Measurements from ENCODE around the gene NLRC5. TPM values are rescaled to one million over a fixed set of nuclear protein-coding genes. Genes with fewer than 3 reads are reported as not detected.
"Not testable (repeated sequence)": the region's sequence is repeated elsewhere in the genome, so short reads cannot be mapped to it uniquely, and the experiment has no call there.

NLRC5 gene
- total RNA-seq, 1 donor from 2014 or later = 368 TPM

DNA sequence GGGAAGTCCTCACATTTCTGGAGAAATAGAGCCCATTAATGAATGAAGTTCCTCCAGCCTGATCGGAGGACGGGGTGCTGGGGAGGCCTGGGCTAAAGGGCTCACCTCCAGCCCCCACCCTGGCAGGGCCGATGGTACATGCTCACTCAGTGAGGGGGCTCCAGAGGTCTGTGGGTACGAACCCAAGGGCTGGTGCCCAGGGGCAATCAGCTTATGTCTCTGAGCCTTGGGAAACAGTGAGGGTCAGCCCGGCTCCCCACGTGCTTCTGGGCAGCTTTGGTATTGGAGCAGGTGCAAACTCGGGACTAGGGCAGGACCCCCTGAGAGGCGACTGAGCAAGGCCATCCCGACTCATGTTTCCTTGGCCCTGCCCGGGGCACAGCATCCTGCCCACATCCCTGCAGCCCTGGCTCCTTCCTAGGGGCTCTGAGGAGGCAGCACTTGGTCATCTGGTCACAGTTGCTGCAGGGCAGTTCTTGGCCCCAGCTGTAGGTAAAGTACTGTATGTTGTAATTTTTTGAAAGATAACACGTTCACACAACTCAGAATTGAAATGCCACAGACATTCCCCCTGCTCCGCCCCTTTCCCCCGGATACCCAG lies 28.6 kb upstream of the NLRC5 start:
- intact Hi-C loops (cut with micrococcal nuclease) = no loop called here

DNA sequence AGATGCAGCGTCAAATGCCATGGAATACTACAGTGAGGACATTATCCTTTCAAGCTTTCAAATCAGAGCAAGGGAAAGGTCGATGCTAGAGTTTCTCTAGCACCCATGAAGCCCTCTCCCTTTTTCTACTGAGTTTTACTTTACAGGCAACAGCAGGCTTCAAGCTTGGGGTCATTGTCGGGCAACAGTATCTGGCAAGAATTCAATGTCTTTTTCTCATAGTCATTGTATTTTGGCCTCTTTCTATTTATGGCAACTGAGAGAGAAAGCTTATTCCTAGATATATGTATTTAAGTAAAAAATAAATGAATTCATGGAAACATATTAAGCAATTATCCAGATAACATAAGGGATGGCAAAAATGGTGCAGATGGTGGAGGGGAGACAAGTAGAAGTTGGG lies 28.0 kb upstream of the NLRC5 start:
- intact Hi-C loops (cut with micrococcal nuclease) = no loop called here

DNA sequence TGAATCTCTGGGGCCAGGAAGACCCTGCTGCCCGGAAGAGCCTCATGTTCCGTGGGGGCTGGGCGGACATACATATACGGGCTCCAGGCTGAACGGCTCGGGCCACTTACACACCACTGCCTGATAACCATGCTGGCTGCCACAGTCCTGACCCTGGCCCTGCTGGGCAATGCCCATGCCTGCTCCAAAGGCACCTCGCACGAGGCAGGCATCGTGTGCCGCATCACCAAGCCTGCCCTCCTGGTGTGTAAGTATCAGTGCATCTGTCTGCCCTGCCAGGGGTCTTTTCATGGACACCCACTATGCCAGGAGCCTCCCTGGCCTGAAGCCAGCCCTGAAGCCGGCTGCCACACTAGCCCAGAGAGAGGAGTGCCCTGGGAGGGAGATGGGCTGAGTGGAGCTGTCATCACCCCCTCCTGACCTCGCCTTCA lies 27.5 kb upstream of the NLRC5 start, which contains the start of gene CETP:
Gene CETP, plus strand, starts transcription at position 100 of the 431 bp plus-strand sequence. Its CDS starts 30 bp downstream, at position 130.
- intact Hi-C loops (cut with micrococcal nuclease) = no loop called here

DNA sequence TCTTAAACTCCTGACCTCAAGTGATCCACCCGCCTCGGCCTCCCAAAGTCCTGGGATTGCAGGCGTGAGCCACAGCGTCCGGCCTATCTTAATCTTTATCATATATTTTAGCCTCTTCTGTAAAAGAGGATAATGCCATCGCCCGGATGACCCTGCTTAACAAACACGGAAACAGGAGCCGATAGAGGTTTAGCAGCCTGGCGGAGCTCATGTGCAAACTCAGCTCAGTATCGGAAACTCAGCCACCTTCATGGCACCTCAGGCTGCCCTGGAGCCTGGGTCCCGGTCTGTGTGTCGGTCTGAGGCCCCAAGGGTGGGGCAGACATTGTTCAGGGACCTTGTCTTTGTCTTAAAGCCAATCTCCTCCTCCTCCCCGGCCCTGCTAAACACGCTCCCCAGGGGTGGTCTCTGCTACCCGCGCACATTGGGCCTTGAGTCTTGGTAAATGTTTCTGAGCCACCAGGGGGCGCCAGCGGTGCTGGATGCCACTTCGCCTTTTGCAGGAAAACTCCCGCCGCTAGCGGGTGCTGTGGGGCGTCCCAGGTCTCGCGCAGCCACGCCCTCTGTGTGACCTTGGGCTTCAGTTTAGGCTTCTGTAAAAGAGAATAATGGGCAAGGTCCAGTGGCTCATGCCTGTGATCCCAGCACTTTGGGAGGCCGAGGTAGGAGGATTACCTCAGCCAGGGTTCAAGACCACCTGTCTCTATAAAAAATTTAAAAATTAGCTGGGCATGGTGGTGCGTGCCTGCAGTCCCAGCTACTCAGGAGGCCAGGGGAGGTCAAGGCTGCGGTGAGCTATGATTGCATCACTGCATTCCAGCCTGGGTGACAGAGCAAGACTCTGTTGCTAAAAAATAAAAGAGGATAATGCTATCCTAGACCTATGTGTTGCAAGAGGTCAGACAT lies 24.9 kb upstream of the NLRC5 start:
- intact Hi-C loops (cut with micrococcal nuclease) = loop anchor here (1.0 kb wide), 4 partner anchors 26 to 204 kb away; no protein-coding TSS in a partner anchor

DNA sequence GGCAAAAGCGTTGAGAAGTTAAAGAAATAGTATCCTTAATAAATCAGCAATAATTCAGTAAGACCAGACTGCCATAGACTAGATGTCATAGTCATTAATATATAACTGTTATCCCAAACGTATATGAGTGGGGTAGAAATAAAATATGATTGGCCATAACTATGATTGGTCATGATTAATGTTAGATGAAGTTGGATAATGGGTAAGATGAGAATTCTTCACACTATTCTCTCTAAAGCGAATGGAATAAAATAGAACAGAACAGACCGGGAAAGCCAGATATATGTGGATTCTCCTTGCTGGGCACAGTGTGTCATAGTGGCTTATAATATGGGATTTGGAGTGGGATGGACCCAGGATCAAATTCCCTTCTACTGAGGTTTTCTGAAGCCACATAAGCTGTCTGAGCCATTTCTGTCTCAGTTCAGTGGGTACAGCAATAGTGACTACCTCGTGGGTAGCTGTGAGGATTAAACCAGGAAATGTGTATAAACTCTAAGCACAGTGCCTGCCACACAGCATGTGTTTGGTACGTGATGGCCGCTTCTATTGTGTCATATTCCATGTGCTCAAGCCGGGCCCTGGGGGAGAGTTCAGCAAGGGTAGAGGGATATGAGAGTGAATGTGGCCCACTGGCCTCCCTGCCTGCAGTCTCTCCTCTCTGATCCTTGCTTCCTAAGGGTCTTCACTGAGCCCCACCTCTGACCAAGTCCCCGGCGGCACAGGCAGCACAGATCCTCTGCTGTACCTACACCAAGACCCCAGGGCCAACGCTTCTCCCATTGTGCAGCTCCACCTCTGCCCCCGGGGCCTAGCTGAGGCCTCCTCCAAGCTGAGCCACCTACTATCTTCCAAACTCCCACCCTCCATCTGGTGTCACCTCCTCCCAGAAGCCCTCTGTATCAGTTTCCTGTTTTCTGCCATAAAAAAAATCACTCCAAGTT lies 23.9 kb upstream of the NLRC5 start:
- intact Hi-C loops (cut with micrococcal nuclease) = no loop called here

DNA sequence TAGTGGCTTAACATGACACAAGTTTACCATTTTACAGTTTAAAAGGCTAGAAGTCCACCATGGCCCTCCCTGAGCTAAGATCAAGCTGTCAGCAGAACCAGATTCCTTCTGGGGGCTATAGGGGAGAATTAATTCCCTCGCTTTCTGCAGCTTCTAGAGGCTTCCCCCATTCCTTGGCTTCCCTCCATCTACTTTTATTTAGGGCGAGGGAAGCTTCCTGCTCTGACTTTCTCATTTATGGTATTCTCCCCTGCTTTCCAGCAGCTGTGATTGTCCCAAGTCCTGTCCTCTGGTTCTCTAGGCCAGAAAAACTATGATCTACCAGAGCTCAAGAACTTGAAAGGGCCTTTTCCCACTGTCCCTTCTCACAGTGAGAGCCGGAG lies 23.3 kb upstream of the NLRC5 start:
- intact Hi-C loops (cut with micrococcal nuclease) = no loop called here

DNA sequence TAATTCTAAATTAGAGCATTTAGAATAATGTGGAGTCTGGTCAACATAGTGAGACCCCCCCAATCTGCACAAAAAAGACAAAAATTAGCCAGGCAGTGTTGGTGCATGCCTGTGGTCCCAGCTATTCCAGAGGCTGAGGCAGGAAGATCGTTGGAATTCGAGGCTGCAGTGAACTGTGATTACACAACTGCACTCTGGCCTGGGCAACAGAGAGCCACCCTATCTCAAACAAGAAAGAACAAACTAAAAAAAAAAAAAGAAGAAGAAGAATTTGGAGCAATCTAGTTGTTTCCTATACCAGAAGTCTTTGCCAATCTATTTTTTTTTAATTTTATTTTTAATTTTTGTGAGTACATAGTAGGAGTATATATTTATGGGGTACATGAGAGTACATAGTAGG lies 21.6 kb upstream of the NLRC5 start:
- intact Hi-C loops (cut with micrococcal nuclease) = no loop called here

DNA sequence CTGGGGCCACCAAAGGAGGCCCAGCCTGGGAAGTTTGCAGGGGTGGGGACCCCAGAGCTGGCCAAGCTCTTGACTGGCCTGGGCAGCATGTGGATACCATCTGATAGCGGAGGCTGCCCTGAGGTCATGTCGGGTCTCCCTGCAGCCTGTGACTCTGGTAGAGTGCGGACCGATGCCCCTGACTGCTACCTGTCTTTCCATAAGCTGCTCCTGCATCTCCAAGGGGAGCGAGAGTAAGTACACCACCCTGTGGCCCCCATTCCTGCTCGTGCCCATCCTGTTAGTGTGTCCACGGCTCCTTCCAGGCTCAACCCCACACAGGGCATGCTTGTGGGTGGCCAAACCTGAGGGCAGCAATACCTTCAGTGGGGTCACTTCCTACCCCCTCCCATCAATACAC lies 19.6 kb upstream of the NLRC5 start:
- intact Hi-C loops (cut with micrococcal nuclease) = no loop called here

DNA sequence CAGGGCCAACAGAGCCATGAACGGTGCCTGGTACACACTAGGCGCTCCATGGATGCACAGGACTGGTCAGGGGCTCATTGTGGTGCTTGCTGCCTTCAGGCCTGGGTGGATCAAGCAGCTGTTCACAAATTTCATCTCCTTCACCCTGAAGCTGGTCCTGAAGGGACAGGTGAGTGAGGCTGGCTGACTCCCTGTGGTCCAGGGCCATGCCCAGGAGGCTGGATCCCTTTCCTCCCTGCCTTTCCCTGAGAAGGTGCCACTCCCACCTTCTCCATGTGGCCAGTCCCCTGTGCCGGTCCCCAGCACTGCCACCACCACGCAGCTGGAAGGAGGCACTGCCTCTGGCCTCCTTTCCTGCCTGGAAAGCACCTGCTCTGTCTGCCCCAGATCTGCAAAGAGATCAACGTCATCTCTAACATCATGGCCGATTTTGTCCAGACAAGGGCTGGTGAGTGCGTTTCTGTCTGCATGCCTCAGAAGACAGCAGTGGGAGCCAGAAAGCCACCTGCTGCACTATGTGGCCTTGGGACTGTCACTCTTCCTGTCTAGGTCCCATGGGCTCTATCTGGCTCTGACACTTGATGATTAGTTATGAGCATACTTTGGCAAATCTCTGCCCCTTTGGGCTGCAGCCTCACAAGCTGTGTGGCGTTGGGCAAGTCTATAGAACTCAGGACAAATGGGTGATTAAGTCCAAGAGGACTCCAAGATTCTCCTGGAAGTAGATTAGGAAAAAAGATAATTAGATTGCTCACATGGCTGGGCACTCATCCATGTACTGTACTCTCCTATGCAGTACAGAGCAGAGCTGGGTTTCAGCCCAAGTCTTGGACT lies 18.2 kb upstream of the NLRC5 start:
- intact Hi-C loops (cut with micrococcal nuclease) = no loop called here

DNA sequence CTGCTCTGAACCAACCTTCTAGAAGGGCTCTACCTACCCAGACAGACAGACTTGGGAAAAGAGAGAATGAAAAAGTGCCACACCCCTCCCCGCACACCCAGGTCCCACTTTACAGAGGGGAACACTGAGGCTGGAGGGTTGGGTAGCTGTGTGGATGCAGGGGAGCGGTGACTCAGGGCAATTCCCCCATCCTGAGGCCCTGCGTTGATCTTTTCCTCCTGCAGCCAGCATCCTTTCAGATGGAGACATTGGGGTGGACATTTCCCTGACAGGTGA lies 17.7 kb upstream of the NLRC5 start:
- intact Hi-C loops (cut with micrococcal nuclease) = no loop called here

DNA sequence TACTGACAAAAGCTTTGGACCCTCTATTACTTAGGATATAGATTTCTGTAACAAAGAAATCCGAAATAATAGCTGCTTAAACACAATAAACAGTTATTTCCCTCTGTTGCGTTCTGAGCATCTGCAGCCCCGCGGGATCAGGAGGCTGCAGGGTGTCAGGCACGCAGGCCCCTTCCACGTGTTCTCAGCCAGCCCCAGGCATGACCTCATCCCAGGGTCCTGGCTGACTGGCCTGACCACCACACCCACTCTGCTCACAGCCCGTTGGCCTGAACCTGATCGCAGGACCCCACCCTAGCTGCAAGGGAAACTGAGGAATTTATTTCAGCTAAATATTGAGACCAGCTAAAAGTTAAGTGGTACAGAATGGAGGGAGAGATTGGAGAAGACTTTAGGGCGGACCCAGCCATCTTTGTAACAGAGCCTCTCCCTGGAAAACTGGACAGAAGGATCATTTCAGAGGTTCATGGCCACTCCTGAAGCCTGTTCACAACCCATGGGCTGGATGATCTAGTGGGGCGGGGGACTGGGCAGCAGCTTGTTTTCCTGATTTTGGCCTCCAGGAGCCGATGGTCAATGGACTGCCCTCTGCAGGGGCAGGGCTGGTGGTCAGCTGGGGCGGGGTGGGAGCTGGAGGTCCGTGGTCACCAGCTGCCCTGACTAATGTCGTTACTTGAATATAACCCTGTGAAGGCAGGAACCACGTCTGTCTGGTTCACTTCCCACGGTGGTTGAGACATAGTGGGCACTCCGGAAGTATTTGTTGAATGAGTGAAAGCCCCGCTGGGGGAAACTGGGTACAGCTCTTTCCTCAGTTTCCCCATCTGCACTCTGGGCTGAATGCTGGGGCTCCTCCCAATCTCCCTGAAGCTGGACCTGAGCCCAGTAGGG lies 16.7 kb upstream of the NLRC5 start:
- intact Hi-C loops (cut with micrococcal nuclease) = no loop called here

DNA sequence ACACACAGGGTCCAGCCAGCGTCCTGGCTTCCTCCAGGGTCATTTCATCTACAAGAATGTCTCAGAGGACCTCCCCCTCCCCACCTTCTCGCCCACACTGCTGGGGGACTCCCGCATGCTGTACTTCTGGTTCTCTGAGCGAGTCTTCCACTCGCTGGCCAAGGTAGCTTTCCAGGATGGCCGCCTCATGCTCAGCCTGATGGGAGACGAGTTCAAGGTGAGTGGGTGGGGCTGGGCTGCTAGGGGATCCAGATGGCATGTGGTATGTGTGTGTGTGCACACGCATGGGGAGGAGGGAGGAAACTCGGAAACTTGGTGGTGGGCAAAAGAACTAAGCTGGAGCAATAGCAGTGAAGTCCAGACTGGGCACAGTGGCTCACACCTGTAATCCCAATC lies 16.1 kb upstream of the NLRC5 start:
- intact Hi-C loops (cut with micrococcal nuclease) = no loop called here

DNA sequence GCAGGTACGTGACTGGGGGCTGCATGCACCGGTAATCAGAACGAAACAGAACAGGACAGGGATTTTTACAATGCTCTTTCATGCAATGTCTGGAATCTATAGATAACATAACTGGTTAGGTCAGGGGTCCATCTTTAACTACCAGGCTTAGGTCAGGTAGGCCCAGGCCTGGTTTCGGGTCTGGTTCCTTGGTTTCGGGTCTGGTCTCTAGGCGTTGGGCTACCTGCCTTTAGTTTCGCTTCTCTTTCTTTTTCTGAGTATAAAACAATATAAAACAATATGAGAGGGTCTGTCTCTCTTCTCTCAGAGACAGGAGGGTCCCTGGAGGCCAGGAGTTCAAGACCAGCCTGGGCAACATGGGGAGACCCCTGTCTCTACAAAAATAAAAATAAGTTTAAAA lies 15.5 kb upstream of the NLRC5 start:
- intact Hi-C loops (cut with micrococcal nuclease) = not testable (repeated sequence)

DNA sequence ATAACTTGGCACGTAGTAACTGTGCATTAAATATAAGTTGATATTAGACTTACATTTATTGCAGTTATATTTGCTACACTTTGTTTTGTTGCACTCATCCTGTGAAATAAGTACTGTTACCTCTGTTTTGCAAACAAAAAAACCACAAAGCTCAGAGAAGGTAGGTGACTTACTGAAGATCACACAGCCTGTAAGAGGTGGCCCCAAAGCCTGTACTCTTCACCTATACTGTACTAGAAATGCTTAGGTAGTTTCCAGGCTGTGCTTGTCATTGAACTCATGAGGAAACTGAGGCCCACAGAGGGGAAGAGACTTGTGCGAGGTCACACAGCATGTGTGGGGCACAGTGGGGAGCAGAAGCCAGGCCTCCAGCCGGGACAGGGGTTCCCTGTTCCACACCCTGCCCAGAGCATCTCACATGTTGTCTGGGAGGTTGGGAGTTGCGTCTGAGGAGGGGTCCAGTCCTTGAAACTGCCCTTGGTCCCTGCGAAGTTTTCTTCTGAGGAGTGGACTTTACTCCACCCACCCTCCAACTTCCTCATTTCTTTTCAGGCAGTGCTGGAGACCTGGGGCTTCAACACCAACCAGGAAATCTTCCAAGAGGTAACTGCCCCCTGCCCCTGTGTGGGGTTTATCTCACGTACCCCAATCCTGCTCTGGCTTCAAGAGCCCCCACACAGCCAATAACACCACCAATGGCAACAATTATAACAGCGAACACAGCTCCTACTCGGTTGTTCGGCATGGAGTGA lies 14.6 kb upstream of the NLRC5 start:
- intact Hi-C loops (cut with micrococcal nuclease) = no loop called here

DNA sequence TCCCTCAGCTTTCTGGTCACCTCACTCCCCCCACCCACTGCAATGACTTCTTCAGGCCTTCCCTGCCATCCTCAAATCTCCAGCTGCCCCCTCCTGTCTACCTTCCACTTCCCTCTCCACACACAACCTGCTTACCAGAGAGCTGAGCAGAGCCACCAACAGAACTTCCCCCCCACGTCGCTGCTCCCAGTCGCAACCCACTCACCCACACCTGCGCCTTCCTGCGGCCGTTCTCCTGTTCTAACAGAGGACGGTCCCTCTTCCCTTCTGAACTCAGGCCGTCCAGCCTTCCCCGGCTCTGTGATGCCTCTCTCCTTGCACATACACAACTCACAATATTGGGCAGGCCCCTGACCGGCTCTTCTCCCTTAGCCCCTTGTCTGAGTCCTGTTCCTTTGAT lies 13.6 kb upstream of the NLRC5 start:
- intact Hi-C loops (cut with micrococcal nuclease) = no loop called here

DNA sequence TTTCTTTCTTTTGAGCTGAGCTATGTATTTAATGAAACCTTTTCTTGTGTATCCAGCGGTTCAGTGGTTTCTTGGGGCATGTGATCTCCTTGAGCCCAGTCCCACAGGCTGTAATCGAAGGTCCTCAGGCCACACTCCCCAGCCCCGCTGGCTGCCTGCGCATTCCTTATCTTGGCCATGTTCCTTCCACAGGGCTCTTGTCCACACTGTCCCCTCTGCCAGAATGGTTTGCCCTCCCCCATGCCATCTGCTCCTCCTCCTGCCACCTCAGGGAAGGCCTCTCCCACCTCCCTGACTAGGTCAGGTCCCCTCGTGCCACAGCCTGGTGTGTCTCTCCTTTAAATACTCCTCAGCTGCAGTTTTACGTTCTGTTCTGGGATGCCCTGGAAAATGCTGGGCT lies 12.1 kb upstream of the NLRC5 start:
- intact Hi-C loops (cut with micrococcal nuclease) = no loop called here

DNA sequence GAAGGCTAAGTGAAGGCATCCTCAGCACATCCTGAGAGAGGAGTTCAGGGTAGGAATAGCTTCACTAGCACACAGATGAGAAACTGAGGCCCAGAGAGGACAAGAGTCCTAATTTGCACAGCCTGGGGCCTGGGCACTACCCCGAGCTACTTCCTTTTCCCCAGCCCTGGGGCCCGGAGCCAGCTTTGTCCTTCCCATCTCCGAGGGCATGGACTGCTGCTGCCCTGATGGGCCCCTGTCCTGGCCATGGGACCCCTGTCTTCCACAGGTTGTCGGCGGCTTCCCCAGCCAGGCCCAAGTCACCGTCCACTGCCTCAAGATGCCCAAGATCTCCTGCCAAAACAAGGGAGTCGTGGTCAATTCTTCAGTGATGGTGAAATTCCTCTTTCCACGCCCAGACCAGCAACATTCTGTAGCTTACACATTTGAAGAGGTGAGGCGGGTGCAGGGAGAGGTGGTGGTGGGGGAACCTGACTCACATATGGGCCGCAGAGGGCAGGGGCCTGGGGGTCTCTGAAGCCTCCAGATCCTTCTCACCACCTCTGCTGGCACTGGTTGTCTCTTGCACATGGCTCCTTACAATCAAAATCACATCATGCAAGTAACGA lies 11.4 kb upstream of the NLRC5 start:
- intact Hi-C loops (cut with micrococcal nuclease) = no loop called here

DNA sequence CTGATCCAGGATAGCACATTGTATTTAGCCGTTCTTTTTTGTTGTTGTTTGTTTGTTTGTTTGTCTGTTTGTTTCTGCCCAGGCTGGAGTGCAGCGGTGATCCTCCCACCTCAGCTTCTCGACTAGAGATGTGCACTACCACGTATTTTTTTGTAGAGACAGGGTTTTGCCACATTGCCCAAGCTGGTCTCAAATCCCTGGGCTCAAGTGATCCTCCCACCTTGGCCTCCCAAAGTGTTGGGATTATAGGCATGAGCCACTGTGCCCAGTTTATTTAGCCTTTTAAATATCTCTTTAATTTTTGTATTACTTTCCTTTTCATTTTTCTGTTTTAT lies 9.2 kb upstream of the NLRC5 start:
- intact Hi-C loops (cut with micrococcal nuclease) = no loop called here

All from T-helper 2 cell treated with Interferon-gamma antibody and Interleukin-4, amounts not matched to agents 100 ng/mL and 5 ng/mL, for 36 hours (primary cell).